HG03342 (cell line): ENCODE measurements around the gene TREM2.

ENCODE experiments used
- ATAC-seq: cut with Tn5 transposase; IDR thresholded peaks from one replicate; pipeline ENCODE4 v1.9.1; 2021; ENCODE audit warnings: mild to moderate bottlenecking, moderate library complexity; ENCODE audit not compliant: unreplicated experiment

The TREM2 gene

DNA sequence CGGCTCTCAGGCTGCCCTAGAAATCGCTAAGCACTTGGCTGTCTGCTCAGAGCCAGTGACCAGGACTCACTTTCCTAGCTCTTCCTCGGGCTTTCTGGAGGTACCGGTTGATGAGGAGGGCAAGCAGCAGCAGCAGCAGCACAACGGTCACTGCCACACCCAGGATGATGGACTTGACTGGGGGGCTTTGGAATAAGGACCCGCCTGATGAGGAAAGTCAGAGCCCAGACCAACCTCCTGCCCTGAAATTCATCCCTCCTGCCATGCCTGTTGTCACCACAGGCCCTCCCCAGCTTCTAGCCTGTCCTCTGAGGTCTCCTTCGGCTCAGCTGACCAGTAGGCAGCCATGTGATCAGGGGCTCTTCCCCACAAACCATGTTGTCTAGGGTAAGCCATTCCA lies 21.8 kb upstream of the TREM2 start:
- ATAC-seq, result no peak

DNA sequence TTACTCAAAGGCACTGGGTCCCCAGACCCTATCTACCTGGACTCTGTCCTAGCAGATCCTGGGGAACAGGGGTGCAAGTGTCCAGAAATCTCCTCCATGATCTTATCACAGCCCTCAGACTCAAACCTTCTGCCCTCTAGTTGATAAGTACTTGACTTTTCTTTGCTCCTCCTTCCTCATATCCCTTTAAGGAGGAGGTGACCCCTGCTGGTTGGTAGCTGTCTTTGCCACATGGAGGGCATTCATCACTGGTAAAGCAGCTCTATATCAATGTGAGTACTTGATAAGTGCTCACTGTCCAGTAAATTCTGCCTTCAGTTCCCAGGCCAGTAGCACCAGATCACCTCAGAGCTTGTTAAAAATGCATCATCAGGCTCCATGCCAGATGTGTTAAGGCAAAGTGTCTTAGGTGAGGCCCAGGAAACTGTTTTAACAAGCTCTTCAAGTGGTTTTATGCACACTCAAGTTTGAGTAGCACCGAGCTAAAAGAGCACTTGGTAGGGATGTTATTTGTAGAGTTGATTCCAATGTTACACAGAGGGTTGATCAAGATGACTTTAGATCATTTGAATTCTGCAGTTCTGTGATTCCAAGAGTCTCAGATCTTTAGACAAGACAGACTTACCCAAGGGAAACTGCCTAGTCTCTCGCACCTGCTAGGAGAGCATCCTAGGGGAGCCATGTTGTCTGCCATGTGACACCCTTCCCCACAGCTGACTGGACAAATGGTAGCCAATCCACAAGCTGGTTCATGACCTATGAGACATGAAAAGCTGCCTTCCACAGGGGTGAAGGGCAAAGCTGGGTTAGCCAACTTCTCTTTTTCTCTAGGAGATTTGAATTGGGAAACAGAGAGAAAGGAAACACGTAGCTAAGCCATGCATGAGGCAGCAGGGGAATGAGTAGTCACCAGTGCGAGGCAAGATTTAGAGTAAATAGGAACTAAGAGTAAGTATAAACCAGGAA lies 19.4 kb upstream of the TREM2 start:
- peak; percentile 56 for ATAC-seq

DNA sequence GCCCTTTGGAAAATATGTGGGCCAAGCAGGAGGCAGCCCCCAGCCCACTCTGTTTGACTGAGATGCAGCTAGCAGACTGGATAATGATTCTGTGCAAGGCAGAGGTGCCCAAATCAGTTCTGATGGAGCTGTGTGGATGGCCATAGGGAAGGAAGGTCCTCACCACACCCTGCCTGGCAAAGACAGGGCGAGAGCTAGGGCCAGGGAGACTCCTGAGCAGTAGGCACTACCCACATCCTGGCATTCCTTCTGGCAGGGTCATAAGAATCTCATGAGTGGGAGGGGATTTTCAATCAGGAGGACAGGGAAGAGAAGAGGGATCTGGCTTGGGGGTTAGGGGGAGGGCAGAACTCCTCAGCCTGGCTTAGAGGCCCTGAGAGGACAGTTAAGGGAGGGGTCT lies 18.6 kb upstream of the TREM2 start:
- ATAC-seq, result no peak

DNA sequence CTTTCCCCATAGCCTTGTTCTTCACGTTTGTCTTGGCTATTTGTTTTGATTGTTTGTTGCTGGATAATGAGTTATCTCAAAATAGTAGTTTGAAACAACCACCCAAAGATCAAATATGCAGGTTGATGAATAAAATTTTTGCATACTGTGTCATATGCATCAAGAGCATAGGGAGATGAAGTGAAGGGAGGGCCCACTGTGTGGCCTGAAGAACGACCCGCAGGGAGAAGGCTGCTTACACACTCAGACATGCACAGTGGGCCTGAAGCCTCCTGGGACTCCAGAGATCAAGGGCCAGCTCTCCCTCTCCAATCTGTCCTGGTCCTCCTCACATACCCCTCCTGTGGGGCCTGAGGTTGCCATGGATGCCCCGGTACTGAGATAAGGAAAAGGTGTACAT lies 16.2 kb upstream of the TREM2 start:
- no peak for ATAC-seq

GRCh38 chr6:41177695-41178094 lies 14.8 kb upstream of the TREM2 start:
- ATAC-seq, result no peak

DNA sequence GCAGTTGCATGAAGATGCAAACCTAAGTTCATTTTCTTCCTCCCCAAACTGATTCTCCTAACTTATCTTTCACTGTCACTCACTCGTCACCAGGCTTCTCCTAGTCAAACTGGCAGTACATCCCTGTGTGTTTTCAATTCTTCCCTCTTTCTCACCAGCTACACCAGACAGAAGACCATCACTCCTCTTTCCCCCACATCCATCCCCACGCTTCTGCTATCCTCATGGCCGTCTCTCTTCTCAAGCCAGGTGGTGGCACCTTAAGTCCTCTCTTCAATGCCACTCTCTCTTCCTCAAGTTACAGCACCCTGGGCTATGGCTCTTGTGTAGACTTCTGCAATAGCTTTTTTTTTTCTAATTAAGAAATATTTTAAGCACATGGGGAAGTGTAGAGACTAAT lies 14.4 kb upstream of the TREM2 start:
- no peak for ATAC-seq

GRCh38 chr6:41176189-41176588 lies 13.3 kb upstream of the TREM2 start:
- no peak for ATAC-seq

GRCh38 chr6:41175084-41175483 lies 12.2 kb upstream of the TREM2 start:
- ATAC-seq, result no peak

- ATAC-seq, result no peak
These were observed 11.7 kb upstream of the TREM2 start for GRCh38 chr6:41174610-41175009.

GRCh38 chr6:41171908-41172307 lies 9.0 kb upstream of the TREM2 start:
- ATAC-seq, result no peak

GRCh38 chr6:41170547-41171160 lies 7.7 kb upstream of the TREM2 start:
- no peak for ATAC-seq

DNA sequence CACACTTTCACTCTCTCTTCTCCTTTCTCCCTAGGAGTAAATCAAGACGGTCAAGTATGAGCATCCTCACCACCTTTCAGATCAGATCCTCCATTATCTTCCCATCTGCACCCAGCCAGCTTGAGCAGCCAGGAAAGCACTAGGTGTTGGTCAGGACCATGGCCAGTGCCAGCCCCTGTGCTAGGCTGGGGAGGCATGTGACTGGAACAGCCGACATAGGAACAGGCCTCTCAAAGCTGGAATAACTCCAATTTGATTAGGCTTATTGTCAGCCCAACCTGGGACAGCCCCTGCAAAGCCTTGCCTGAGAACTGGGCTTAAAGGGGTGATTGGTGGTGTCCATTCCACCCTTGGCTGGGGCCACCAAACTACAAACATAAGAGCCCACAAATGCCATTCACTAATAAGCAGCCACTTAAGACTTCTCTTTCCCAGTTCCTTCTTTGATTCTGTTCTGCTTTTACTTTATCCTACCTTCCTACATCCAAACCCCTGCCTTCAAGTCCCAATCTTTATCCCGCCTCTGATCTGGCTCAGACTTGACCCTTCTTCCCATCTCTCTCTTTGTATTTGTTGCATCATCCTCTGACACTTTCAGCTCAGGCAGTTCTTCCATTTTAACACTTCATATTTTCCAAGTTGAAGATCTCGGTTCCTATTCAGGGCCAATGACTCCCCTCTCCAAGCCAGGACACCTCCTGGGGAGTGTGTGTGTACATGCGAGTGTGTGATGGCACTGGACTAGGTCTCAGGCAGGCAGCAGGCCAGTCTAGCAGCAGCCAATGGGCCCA lies 4.5 kb upstream of the TREM2 start:
- no peak for ATAC-seq

DNA sequence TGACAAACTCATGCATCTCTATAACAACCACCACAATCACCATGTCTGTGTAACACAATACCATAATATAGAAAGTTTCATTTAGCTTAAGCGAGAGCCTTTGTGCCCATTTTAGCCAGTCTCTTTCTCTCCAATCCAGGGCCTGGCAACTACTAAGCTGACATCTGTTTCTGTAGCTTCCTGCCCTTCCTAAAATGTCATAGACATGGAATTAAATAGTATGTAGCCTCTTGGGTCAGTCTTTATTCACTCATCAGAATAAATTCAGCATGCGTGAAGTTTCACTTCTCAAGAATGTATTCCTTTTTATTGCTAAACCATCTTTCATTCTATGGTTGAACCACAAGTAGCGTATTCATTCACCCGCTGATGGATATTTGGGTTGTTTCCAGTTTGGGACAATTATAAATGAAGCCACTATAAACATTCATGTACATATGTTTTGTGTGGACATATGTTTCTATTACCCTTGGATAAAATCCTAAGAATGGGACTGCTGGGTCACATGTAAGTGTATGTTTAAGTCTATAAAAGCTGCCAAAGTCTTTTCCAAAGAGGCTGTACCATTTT lies 1.7 kb upstream of the TREM2 start:
- no peak for ATAC-seq

GRCh38 chr6:41163419-41163717 lies 452 bp upstream of the TREM2 start:
- ATAC-seq, result no peak

GRCh38 chr6:41161851-41162552 lies 914 bp downstream of the TREM2 start:
- ATAC-seq, result no peak

DNA sequence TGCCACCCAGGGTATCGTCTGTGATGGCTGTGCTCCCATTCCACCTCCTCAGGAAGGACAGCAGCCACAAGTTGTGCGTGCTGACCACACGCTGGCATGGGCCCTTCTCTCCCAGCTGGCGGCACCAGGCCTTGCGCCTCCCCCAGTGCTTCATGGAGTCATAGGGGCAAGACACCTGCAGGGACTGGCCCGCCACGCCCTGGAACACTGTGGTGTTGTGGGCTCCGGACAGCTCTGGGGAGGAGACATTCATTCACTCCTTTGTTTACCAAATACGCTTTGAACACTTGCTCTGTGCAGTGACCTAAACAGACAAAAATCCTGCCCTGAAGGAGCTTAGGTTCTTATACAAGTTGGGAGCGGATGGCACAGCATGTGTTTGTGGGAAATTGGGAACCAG lies 1.5 kb downstream of the TREM2 start:
- no peak for ATAC-seq

GRCh38 chr6:41160933-41161332 lies 2.0 kb downstream of the TREM2 start:
- ATAC-seq, result no peak

DNA sequence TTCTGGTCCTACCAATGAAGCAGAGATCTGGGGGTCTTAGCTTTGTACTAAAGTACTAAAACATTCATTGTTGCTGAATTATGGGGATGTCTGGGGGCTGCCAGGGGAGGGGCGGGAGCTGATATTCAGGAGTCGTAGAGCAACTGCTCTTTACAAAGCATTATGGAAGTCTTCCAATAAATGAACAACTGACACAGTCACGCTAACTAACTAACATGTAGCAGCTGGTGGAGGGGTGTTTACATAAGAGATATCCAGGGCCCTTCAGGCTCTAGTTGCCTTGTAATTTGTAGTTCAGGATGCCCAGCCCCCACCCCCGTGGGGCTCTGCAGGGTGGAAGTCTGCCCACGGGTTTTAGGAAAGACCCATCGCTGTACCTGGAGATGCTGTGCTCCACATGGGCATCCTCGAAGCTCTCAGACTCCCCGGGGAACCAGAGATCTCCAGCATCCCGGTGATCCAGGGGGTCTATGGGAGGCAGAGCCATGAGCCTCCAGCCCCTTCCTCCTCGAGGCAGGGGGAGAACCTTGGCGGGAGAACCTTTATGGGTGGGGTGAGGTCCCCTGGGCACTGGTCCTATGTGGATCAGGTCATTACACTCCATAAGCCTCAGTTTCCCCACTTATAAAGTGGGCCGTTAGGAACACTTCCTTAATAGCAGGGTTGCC lies 3.4 kb downstream of the TREM2 start:
- ATAC-seq, result no peak

GRCh38 chr6:41157323-41157722 lies 5.6 kb downstream of the TREM2 start:
- no peak for ATAC-seq

GRCh38 chr6:41156771-41157170 lies 6.1 kb downstream of the TREM2 start:
- no peak for ATAC-seq
